B cell (primary cell): ENCODE results near the gene PLXNB2.

Experiments
- CTCF ChIP-seq: fragments of 200-600 bp; IDR thresholded peaks from one replicate; pipeline ENCODE4 v1.8.0; 2022; ENCODE audit warnings: antibody characterized with exemption, mild to moderate bottlenecking
- EZH2 ChIP-seq: IDR thresholded peaks from 2 replicates; pipeline ENCODE4 v1.6.1; 2012; ENCODE audit warnings: borderline replicate concordance, low read depth, mild to moderate bottlenecking, moderate library complexity, low read length; ENCODE audit not compliant: insufficient read depth, poor library complexity, severe bottlenecking

DNA sequence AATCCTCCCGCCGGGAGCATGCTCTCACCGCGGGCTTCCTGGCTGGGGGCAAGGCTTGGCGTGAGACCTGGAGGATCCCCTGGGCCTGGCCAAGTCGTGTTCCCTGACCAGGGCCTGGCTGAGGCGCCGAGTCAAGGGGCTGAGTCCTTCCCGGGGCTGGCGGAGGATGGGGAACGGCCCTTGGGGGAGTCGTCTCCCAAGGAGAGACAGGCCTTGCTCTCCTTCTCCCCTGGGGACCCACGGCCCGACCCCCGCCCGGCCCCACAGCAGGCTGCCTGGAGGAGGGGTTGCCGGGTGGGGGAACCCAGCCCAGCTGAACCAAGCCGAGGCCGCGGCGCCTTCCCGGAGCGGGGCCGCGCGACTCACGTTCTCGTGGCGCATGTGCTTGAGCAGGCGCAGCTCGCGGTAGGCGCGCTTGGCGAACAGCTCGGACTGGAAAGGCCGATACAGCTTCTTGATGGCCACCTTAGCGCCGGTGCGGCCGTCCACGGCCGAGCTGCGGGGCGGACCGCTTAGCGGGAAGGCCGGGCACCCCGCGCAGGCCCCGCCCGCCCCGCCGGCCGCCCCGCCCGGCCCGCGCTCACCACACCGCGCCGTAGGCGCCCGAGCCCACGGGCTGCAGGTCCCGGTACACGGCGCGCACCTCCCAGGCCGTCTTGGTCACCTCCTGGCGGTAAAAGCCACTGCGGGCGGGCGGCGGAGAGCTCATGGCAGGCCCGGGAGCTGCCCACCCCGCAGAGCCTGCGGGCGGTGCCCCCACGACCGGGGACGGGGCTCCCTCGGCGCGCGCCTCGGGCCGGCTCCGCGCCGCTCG is 46.4 kb downstream of the PLXNB2 start:
- TF ChIP-seq CTCF = no peak
- TF ChIP-seq EZH2 = no peak
